ENCODE data around the gene ARID3A.

GRCh38 chr19:876780-877314, 49.0 kb upstream of the ARID3A start:
- TF ChIP-seq CTCF (IDR thresholded peaks at IDR 0.05; ENCODE audit: insufficient read depth, low read length) (no peak), REST (IDR thresholded peaks at IDR 0.05; ENCODE audit: insufficient replicate concordance, low read depth) (no peak)

Data from HL-60 (cell line).